Measurements from ENCODE around the gene CACHD1.

- no peak for TF ChIP-seq REST (IDR thresholded peaks at IDR 0.05; ENCODE audit: insufficient read depth in 1 of 2, low read depth in 2 of 2, low read length in 1 of 2)
- TF ChIP-seq CTCF (IDR thresholded peaks at IDR 0.05) = no peak
These were observed 50.0 kb downstream of the CACHD1 start for GRCh38 chr1:64519901-64520300.
